ENCODE data around the gene CDC123. TPM values are rescaled to one million over a fixed set of nuclear protein-coding genes. Genes with fewer than 3 reads are reported as not detected.
"Not testable (repeated sequence)": the region's sequence is repeated elsewhere in the genome, so short reads cannot be mapped to it uniquely, and the experiment has no call there.

CDC123 gene
- total RNA-seq, 1 experiment from 2014 or later, result 118 TPM

DNA sequence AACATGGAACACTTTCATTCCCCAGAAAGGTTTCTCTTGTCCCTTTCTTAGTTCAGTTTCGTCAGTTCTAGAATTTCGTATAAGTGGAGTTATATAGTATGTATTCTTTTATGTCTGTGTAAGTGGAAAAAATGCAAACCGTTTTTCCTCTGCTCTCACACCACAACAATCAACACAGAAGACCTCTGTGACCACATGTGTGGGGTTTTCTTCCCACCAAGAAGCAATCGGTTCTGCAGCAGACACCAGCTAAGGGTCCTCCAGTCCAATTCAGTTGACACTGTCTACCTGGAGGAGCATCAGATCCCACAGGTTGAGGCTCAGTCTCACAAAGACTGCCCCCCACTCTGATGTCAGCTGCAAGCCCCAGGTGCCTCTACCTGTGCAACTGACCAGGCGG lies 6.2 kb downstream of the CDC123 start:
- Histone ChIP-seq H3K36me3 (peaks cover 35% of the 10 kb centered on the region), H3K27me3 (no peaks in the 10 kb centered on the region)
- no peak for DNase-seq

GRCh38 chr10:12205082-12205481 lies 9.1 kb downstream of the CDC123 start:
- no peaks in the 10 kb centered on the region for H3K9me3 ChIP-seq (replicated peaks)
- H3K4me1 ChIP-seq, result no peaks in the 10 kb centered on the region
- H3K4me3 ChIP-seq, result no peak overlapping the region
- H3K27ac ChIP-seq, result no peak overlapping the region
- no peak for DNase-seq
- peaks cover 39% of the 10 kb centered on the region for H3K36me3 ChIP-seq
- no peaks in the 10 kb centered on the region for H3K27me3 ChIP-seq

More for the DNA sequence above, 6.2 kb downstream of the CDC123 start:
- no peaks in the 10 kb centered on the region for H3K9me3 ChIP-seq (replicated peaks)
- no peak overlapping the region for H3K4me3 ChIP-seq
- no peaks in the 10 kb centered on the region for H3K4me1 ChIP-seq
- no peak overlapping the region for H3K27ac ChIP-seq

- Histone ChIP-seq H3K27me3 (no peaks in the 10 kb centered on the region), H3K9me3 (replicated peaks) (no peaks in the 10 kb centered on the region), H3K4me3 (no peak overlapping the region), H3K27ac (no peak overlapping the region), H3K36me3 (peaks cover 51% of the 10 kb centered on the region), H3K4me1 (no peaks in the 10 kb centered on the region)
- DNase-seq, result no peak
Observed at GRCh38 chr10:12207114-12207513, 11.1 kb downstream of the CDC123 start.

DNA sequence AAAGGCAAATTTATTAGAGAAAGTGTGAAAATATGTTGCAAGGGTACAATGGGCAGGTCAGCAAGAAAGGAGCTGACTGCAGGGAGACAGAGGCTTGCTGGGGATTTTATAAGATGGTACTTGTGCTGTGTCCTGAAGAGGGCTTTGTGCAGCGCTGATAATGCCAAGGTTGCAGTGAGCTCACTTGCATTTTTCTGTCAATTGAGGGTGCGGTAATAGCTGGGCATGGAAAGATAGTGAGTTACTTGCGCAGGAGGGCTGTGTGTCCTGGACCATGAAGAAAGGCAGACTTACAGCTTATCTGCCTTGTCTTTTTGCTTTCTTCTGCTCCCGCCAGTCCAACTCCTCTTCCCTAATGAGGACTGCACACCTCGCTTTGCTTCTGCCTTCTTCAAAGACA lies 12.5 kb downstream of the CDC123 start:
- DNase-seq, result no peak
- Histone ChIP-seq H3K9me3 (replicated peaks) (no peaks in the 10 kb centered on the region), H3K27ac (no peak overlapping the region), H3K4me3 (no peak overlapping the region), H3K27me3 (no peaks in the 10 kb centered on the region), H3K4me1 (no peaks in the 10 kb centered on the region), H3K36me3 (peaks cover 47% of the 10 kb centered on the region)

GRCh38 chr10:12212454-12212853 lies 16.5 kb downstream of the CDC123 start:
- no peaks in the 10 kb centered on the region for H3K4me1 ChIP-seq
- no peaks in the 10 kb centered on the region for H3K9me3 ChIP-seq (replicated peaks)
- no peak overlapping the region for H3K27ac ChIP-seq
- DNase-seq, result no peak
- H3K27me3 ChIP-seq, result no peaks in the 10 kb centered on the region
- peaks cover 54% of the 10 kb centered on the region for H3K36me3 ChIP-seq
- no peak overlapping the region for H3K4me3 ChIP-seq

- DNase-seq, result no peak
- Histone ChIP-seq H3K4me3 (no peak overlapping the region), H3K27me3 (no peaks in the 10 kb centered on the region), H3K36me3 (peaks cover 53% of the 10 kb centered on the region), H3K27ac (no peak overlapping the region), H3K4me1 (no peaks in the 10 kb centered on the region), H3K9me3 (replicated peaks) (no peaks in the 10 kb centered on the region)
Observed at GRCh38 chr10:12213621-12214020, 17.6 kb downstream of the CDC123 start.

DNA sequence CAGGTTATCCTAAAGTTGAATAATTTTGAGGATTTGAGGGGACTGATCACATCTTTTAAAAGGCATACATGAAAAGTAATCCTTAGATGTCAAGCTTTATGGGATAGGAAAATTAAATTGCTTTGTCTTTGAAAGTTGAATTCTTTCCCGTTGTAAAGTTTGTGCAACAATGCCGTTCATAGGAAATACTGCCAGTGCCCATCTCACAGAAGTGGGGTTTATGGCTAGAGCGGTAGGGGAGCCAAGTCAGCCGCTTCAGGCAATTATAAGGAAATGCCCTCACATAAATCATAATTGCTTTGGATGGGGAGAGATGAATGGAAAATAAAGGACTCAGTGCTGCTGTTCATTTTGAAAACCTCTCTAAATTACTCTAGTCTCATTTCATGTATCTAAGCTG lies 18.1 kb downstream of the CDC123 start:
- H3K27ac ChIP-seq, result no peak overlapping the region
- H3K36me3 ChIP-seq, result peaks cover 57% of the 10 kb centered on the region
- no peaks in the 10 kb centered on the region for H3K4me1 ChIP-seq
- no peaks in the 10 kb centered on the region for H3K9me3 ChIP-seq (replicated peaks)
- H3K4me3 ChIP-seq, result no peak overlapping the region
- DNase-seq, result no peak
- H3K27me3 ChIP-seq, result no peaks in the 10 kb centered on the region

- no peak overlapping the region for H3K27ac ChIP-seq
Observed at GRCh38 chr10:12214763-12215218, 18.8 kb downstream of the CDC123 start.

GRCh38 chr10:12218991-12219390 lies 23.0 kb downstream of the CDC123 start:
- Histone ChIP-seq H3K9me3 (replicated peaks) (no peaks in the 10 kb centered on the region), H3K27me3 (no peaks in the 10 kb centered on the region), H3K27ac (no peak overlapping the region), H3K4me3 (no peak overlapping the region), H3K4me1 (no peaks in the 10 kb centered on the region), H3K36me3 (peaks cover 54% of the 10 kb centered on the region)
- DNase-seq, result no peak

More at GRCh38 chr10:12214763-12215218, 18.8 kb downstream of the CDC123 start:
- Histone ChIP-seq H3K9me3 (replicated peaks) (no peaks in the 10 kb centered on the region), H3K4me3 (no peak overlapping the region), H3K4me1 (no peaks in the 10 kb centered on the region), H3K36me3 (peaks cover 57% of the 10 kb centered on the region), H3K27me3 (no peaks in the 10 kb centered on the region)
- peak in 1 of 2 experiments; percentile 58 for DNase-seq

- Histone ChIP-seq H3K27me3 (no peaks in the 10 kb centered on the region), H3K27ac (no peak overlapping the region), H3K4me3 (no peak overlapping the region), H3K36me3 (peaks cover 51% of the 10 kb centered on the region), H3K9me3 (replicated peaks) (no peaks in the 10 kb centered on the region), H3K4me1 (no peaks in the 10 kb centered on the region)
- DNase-seq, result peak in 1 of 2 experiments; percentile 16
Observed at GRCh38 chr10:12221323-12222298, 25.6 kb downstream of the CDC123 start.

DNA sequence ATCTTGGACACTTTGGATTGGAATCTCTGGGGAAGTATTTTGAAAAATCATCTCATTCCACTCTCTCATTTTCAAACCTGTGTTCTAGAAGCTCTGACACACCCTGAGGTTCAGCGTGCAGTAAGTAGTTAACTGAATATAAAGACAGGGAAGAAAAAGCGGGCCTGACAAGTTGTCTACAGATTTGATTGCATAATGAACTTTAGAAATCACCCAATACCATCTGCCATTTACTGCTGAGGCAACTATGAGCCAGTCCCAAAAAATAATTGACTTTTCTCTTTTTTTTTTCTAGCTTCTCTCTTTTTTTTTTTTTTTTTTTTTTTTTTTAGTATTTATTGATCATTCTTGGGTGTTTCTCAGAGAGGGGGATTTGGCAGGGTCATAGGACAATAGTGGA lies 29.5 kb downstream of the CDC123 start:
- H3K4me3 ChIP-seq, result no peak overlapping the region
- H3K9me3 ChIP-seq (replicated peaks), result no peaks in the 10 kb centered on the region
- no peaks in the 10 kb centered on the region for H3K4me1 ChIP-seq
- H3K27ac ChIP-seq, result no peak overlapping the region
- H3K36me3 ChIP-seq, result peaks cover 30% of the 10 kb centered on the region
- H3K27me3 ChIP-seq, result no peaks in the 10 kb centered on the region
- DNase-seq, result no peak

DNA sequence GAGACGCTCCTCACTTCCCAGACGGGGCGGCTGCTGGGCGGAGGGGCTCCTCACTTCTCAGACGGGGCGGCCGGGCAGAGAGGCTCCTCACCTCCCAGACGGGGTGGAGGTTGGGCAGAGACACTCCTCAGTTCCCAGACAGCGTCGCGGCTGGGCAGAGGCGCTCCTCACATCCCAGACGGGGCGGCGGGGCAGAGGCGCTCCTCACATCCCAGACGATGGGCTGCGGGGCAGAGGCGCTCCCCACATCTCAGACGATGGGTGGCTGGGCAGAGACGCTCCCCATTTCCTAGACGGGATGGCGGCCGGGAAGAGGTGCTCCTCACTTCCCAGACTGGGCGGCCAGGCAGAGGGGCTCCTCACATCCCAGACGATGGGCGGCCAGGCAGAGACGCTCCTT lies 30.4 kb downstream of the CDC123 start:
- not testable (repeated sequence) for H3K4me3 ChIP-seq; H3K27me3 ChIP-seq; H3K9me3 ChIP-seq (replicated peaks); DNase-seq; H3K4me1 ChIP-seq; H3K27ac ChIP-seq
- H3K36me3 ChIP-seq, result peaks cover 37% of the 10 kb centered on the region

DNA sequence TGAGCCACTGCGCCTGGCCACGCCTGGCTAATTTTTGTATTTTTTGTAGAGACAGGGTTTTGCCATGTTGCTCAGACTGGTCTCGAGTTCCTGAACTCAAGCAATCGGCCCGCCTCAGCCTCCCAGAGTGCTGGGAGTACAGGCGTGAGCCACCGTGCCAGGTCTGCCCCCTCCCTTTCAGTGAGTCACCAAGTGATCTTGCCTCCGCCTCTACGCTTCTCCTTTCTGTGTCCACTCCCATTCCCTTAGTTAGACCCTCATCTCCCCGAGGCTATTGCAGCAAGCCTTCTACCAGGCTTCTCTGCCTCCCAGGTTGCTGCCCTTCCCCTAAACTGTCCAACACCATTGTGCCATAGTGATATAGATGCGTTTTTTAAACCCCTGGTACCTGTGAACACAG lies 32.9 kb downstream of the CDC123 start:
- DNase-seq, result no peak
- no peaks in the 10 kb centered on the region for H3K9me3 ChIP-seq (replicated peaks)
- H3K4me1 ChIP-seq, result no peaks in the 10 kb centered on the region
- H3K36me3 ChIP-seq, result peaks cover 27% of the 10 kb centered on the region
- no peak overlapping the region for H3K4me3 ChIP-seq
- no peaks in the 10 kb centered on the region for H3K27me3 ChIP-seq
- H3K27ac ChIP-seq, result no peak overlapping the region

DNA sequence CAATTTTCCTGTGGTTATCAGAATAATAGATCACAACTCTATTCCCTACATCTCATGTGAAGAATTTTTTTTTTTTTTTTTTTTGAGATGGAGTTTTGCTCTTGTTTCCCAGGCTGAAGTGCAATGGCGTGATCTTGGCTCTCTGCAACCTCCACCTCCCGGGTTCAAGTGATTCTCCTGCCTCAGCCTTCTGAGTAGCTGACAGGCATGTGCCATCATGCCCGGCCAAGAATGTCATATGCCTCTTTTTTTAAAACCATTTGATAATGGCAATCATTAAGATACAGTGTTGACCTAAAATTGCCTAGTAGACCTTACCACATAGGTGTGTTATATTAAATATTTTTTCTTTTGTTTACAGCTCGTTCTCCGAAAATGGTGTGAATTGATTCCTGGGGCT lies 38.7 kb downstream of the CDC123 start:
- not testable (repeated sequence) for H3K27me3 ChIP-seq; H3K4me1 ChIP-seq; H3K9me3 ChIP-seq (replicated peaks); H3K4me3 ChIP-seq; H3K27ac ChIP-seq; DNase-seq
- peaks cover 34% of the 10 kb centered on the region for H3K36me3 ChIP-seq

GRCh38 chr10:12235116-12235694 lies 39.2 kb downstream of the CDC123 start:
- H3K4me1 ChIP-seq, result no peaks in the 10 kb centered on the region
- no peak overlapping the region for H3K27ac ChIP-seq
- no peaks in the 10 kb centered on the region for H3K9me3 ChIP-seq (replicated peaks)
- H3K4me3 ChIP-seq, result no peak overlapping the region
- H3K27me3 ChIP-seq, result no peaks in the 10 kb centered on the region
- DNase-seq, result no peak
- peaks cover 34% of the 10 kb centered on the region for H3K36me3 ChIP-seq

Measured in SJCRH30 (cell line).